ENCODE measurements around the gene C14orf180. TPM values are rescaled to one million over a fixed set of nuclear protein-coding genes. Genes with fewer than 3 reads are reported as not detected.

C14orf180 gene
- polyA plus RNA-seq, 2 of the 4 experiments (the other 2 are of a cell fraction) = not detected

- Histone ChIP-seq H3K4me2 (no peak overlapping the region), H3K27ac (no peak overlapping the region), H3K4me1 (peaks cover 7% of the 10 kb centered on the region; the same call in 2 of the 3 replicates), H3K4me3 (no peak overlapping the region), H3K9me3 (no peaks in the 10 kb centered on the region)
- TF ChIP-seq PHF8 (IDR thresholded peaks at IDR 0.05; ENCODE audit: borderline replicate concordance, low read depth) (no peak), POLR2A (IDR thresholded peaks at IDR 0.05; ENCODE audit: low read length) (no peak), CHD4 (IDR thresholded peaks at IDR 0.05; ENCODE audit: borderline replicate concordance) (no peak), CBX2 (IDR thresholded peaks at IDR 0.05; ENCODE audit: borderline replicate concordance, low read depth) (no peak), BHLHE40 (IDR thresholded peaks at IDR 0.05; ENCODE audit: low read depth, low read length) (no peak), RNF2 (IDR thresholded peaks at IDR 0.05; ENCODE audit: borderline replicate concordance, low read depth) (no peak), ZC3H11A (IDR thresholded peaks at IDR 0.05) (no peak), FOSB (CRISPR knock-in tag; IDR thresholded peaks at IDR 0.05) (no peak), SMC3 (IDR thresholded peaks at IDR 0.05) (no peak), RARB (CRISPR knock-in tag; IDR thresholded peaks at IDR 0.05) (no peak)
- TF ChIP-seq, protein P1, sequence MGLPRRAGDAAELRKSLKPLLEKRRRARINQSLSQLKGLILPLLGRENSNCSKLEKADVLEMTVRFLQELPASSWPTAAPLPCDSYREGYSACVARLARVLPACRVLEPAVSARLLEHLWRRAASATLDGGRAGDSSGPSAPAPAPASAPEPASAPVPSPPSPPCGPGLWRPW (IDR thresholded peaks at IDR 0.05) = no peak
- DNase-seq (ENCODE audit: low read depth in 1 of 2, low spot score in 1 of 2) = no peak
- ChIA-PET CTCF (no interaction called here), POLR2A (no interaction called here)
- ATAC-seq = no peak
- 24% methylated on average over 11 of the region's 11 CpGs for WGBS (ENCODE audit: missing lambda C conversion rate)
- no peak for FAIRE-seq
Observed at GRCh38 chr14:104541905-104542465, 37.6 kb upstream of the C14orf180 start.

DNA sequence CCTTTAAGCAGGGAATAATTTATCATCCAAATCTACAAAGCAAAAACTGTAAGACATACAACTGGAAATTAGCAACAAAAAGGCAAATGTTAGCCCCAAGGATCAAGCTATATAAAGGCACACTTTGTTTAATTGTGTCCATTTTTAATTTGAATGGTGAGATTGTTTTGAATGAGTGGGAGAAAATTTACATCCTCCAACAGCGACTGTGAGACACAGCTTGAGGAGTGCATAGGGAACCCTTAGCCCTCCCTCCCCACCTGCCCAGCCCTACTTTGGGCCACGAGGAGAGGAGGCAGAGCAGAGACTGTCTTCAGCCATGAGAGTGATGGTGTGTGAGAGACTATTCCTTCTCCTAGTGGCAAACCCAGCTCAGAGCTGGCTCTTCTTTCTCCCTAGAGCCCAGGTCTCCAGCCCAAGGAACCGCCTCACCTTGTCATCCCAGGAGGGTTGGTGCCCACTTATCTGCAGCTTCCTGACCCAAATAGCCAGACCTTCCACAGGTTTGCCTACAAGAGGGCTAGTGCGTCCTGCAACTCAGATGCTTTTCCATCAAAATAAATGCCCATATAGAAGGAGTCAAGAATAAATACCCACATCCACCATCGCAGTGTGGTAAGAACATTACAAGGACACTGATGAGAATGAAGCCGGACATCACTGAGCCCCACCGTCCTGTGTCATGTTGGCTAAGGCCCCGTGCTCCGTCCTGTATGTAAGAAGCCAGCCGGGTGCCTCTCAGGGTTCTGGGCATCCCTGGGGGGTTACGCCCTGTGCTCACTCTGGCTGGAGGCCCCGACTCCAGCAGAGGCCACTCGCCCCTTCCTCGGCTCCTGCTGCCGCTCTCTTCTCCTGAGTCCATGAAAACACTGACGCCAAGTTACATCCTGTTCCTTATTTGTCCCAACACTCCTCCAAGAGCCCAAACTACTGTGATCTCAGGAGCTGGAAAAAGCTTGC, 36.4 kb upstream of the C14orf180 start:
- DNase-seq (ENCODE audit: low read depth in 1 of 2, low spot score in 1 of 2) (no peak), ATAC-seq (peak; percentile 8 to 25; a peak in 1 of 6 replicates), FAIRE-seq (no peak)
- no peaks in the 10 kb centered on the region for H3K9me3 ChIP-seq
- ChIA-PET CTCF (interaction anchor here (0.9 to 1.8 kb wide), 4 partner anchors 11 to 449 kb away, joined by 3 to 5 read pairs (median 3); no protein-coding TSS in a partner anchor), POLR2A (no interaction called here)
- no peak overlapping the region for H3K4me2 ChIP-seq
- TF ChIP-seq CHD4 (IDR thresholded peaks at IDR 0.05; ENCODE audit: borderline replicate concordance) (no peak), RNF2 (IDR thresholded peaks at IDR 0.05; ENCODE audit: borderline replicate concordance, low read depth) (no peak), EHMT2 (IDR thresholded peaks at IDR 0.05; ENCODE audit: low read depth) (no peak), NR3C1 (IDR thresholded peaks at IDR 0.05) (no peak), HOXB13 (CRISPR knock-in tag; IDR thresholded peaks at IDR 0.05; ENCODE audit: low read depth) (no peak), PBX3 (IDR thresholded peaks at IDR 0.05) (no peak), BHLHE40 (IDR thresholded peaks at IDR 0.05; ENCODE audit: low read depth, low read length) (no peak), RCOR1 (IDR thresholded peaks at IDR 0.05; ENCODE audit: low read depth, low read length) (no peak), SREBF2 (IDR thresholded peaks at IDR 0.05) (no peak), ZSCAN20 (CRISPR knock-in tag; IDR thresholded peaks at IDR 0.05) (no peak), NFE2L2 (conservative IDR thresholded peaks at IDR 0.05; ENCODE audit: low read length) (no peak), TFCP2L1 (CRISPR knock-in tag; IDR thresholded peaks at IDR 0.05) (no peak), ZNF302 (CRISPR knock-in tag; IDR thresholded peaks at IDR 0.05) (no peak)
- TF ChIP-seq, protein P2, sequence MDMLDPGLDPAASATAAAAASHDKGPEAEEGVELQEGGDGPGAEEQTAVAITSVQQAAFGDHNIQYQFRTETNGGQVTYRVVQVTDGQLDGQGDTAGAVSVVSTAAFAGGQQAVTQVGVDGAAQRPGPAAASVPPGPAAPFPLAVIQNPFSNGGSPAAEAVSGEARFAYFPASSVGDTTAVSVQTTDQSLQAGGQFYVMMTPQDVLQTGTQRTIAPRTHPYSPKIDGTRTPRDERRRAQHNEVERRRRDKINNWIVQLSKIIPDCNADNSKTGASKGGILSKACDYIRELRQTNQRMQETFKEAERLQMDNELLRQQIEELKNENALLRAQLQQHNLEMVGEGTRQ (IDR thresholded peaks at IDR 0.05) = no peak
- TF ChIP-seq, protein P3, sequence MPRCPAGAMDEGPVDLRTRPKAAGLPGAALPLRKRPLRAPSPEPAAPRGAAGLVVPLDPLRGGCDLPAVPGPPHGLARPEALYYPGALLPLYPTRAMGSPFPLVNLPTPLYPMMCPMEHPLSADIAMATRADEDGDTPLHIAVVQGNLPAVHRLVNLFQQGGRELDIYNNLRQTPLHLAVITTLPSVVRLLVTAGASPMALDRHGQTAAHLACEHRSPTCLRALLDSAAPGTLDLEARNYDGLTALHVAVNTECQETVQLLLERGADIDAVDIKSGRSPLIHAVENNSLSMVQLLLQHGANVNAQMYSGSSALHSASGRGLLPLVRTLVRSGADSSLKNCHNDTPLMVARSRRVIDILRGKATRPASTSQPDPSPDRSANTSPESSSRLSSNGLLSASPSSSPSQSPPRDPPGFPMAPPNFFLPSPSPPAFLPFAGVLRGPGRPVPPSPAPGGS (IDR thresholded peaks at IDR 0.05) = no peak
- no peak overlapping the region for H3K27ac ChIP-seq
- 40% methylated on average over 16 of the region's 16 CpGs for WGBS (ENCODE audit: missing lambda C conversion rate)
- H3K4me3 ChIP-seq = no peak overlapping the region
- no peaks in the 10 kb centered on the region for H3K4me1 ChIP-seq
